K562 treated with DMSO at 1 percent for 48 hours (cell line): Measurements from ENCODE around the gene CNTF. TPM values are rescaled to one million over a fixed set of nuclear protein-coding genes. Genes with fewer than 3 reads are reported as not detected.

Experiments
- total RNA-seq: library from RNA; unstranded; fragments of 300-600 nt; gene quantifications from 2 replicates; pipeline ENCODE4 v1.2.3, GENCODE V29; 2022; ENCODE audit warnings: low replicate concordance; ENCODE audit errors: extremely low read depth

The CNTF gene
- total RNA-seq, result not detected in 2 replicates

GRCh38 chr11:58622344-58622743, at the start of gene CNTF:
CNTF (plus strand) TSS chr11:58622665; CDS start chr11:58622753, 88 bp downstream.

GRCh38 chr11:58575377-58576020, 47.0 kb upstream of the CNTF start, which contains the start of gene LPXN:
LPXN (minus strand) TSS chr11:58575856; CDS start chr11:58575772, 84 bp downstream.

GRCh38 chr11:58578635-58579191, 43.8 kb upstream of the CNTF start, which contains the start of gene ZFP91:
ZFP91 (plus strand) TSS chr11:58579063; CDS start chr11:58579282, 219 bp downstream.

Other genes with a start within 250 kb of the CNTF start
- gene OR5B3, start 215.8 kb upstream of the CNTF start, total RNA-seq, result not detected in 2 replicates
- not detected in 2 replicates for gene OR5B2, start 194.5 kb upstream of the CNTF start, total RNA-seq
- not detected in 2 replicates for gene OR5B12, start 180.4 kb upstream of the CNTF start, total RNA-seq
- gene OR5B21, start 114.6 kb upstream of the CNTF start, total RNA-seq, result not detected in 2 replicates
- gene LPXN, start 46.8 kb upstream of the CNTF start, total RNA-seq, result not detected in 2 replicates
- not detected in 2 replicates for gene ZFP91, start 43.6 kb upstream of the CNTF start, total RNA-seq
- gene GLYAT, start 109.3 kb downstream of the CNTF start, total RNA-seq, result not detected in 2 replicates
- gene GLYATL2, start 222.0 kb downstream of the CNTF start, total RNA-seq, result not detected in 2 replicates